Measurements from ENCODE around the gene TCF25.

TCF25 gene

DNA sequence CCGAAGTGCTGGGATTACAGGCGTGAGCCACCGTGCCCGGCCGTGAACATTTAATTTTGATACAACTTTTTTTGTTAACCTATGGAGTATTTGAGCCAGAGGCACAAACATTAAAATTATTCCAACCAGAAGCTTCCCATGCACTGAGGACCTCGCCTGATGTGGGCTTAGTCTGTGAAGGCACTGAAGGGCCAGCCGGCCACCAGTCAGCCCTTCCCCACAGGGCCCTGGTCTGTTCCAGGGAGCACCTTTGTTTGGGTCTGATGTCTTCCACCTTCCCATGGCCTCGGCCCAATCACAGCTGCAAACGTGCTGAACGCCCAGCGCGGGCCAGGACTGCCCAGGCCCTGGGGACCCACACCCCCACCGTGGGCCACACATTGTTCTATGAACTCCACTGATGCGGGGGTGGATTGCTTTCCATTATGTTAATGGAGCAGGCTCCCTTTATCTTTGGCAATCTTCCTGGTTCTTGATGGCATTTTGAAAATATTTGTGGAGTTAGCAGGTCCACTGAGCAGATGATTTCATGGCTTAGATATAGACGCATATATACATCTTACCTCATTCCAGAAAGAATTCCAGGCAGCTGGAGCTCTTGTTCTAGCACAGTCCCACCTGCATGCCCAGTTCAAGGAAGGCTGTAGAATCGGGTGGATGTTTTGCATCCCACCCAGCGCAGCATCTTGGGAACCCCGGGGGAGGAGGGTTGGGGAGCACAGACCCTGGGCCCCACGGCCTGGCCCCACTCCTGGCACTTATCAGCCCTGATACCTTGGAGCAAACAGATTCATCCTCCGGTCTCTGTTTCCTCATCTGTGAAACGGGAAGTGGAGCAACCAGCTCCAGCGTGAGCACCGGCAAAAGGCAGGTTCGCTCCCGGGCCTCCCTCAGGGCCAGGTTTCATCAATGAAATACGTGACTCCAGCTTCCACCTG lies 30.7 kb upstream of the TCF25 start:
- TF ChIP-seq, protein P1, sequence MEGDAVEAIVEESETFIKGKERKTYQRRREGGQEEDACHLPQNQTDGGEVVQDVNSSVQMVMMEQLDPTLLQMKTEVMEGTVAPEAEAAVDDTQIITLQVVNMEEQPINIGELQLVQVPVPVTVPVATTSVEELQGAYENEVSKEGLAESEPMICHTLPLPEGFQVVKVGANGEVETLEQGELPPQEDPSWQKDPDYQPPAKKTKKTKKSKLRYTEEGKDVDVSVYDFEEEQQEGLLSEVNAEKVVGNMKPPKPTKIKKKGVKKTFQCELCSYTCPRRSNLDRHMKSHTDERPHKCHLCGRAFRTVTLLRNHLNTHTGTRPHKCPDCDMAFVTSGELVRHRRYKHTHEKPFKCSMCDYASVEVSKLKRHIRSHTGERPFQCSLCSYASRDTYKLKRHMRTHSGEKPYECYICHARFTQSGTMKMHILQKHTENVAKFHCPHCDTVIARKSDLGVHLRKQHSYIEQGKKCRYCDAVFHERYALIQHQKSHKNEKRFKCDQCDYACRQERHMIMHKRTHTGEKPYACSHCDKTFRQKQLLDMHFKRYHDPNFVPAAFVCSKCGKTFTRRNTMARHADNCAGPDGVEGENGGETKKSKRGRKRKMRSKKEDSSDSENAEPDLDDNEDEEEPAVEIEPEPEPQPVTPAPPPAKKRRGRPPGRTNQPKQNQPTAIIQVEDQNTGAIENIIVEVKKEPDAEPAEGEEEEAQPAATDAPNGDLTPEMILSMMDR (conservative IDR thresholded peaks at IDR 0.05; ENCODE audit: low read depth, low read length), result no peak
- H3K4me3 ChIP-seq (ENCODE audit: low read depth, low read length), result no peak overlapping the region
- DNase-seq (ENCODE audit: low read depth), result peak; percentile 70

DNA sequence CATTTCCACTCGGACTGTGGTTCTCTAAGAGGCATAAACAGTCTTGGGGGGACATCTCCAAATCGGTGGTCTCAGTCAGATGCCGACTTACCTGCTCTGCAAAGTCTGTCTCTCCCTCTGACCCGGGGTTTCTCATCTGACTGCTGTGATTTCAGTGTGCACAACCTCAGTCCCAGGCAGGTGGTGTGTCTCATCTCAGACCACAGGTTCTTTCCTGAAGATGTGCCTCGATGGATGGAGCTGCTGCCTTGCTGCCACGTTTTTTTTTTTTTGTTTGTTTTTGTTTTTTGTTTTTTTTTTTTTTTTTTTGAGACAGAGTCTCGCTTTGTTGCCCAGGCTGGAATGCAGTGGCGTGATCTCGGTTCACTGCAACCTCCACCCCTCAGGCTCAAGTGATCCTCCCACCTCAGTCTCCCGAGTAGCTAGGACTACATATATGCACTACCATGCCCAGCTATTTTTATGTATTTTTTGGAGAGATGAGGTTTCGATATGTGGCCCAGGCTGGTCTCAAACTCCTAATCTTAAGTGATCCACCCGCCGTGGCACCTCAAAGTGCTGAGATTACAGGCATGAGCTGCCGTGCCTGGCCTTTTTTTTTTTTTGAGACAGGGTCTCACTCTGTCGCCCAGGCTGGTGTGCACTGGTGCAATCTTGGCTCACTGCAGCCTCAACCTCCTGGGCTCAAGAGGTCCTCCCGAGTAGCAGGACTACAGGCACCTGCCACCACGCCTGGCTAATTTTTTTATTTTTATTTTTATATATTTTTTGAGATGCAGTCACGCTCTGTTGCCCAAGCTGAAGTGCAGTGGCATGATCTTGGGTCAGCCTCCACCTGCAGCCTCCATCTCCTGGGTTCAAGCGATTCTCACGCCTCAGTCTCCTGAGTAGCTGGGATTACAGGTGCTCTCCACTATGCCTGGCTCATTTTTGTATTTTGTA lies 29.7 kb upstream of the TCF25 start:
- DNase-seq (ENCODE audit: low read depth), result no peak
- no peak overlapping the region for H3K4me3 ChIP-seq (ENCODE audit: low read depth, low read length)
- TF ChIP-seq, protein P1 (conservative IDR thresholded peaks at IDR 0.05; ENCODE audit: low read depth, low read length), result no peak

DNA sequence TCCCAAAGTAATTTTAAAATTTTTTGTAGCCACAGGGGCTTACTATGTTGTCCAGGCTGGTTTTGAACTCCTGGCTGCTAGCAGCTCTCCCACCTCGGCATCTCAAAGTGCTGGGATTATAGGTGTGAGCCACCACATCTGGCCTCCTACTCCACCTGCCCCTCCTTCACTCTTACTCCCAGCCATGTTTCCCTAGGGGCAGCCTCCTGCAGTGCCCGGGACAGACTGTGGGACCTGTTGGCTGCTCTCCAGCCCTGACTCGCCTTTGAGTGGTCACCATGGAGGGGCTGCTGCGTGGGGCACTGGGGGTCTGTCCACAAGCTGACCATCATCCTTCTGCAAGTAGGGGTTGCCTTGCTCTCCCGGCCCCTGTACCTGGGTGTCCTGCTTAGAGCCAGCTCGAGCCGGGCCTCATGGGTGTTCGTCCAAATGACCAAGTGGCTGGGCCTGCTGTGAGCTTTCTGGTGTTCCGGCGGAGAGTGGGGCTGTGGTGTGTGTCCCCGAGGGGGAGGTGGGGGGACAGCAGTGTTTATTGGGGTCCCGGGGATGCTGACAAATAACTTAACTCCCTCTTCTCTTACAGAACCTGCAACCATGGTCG lies 28.6 kb upstream of the TCF25 start:
- H3K4me3 ChIP-seq (ENCODE audit: low read depth, low read length), result no peak overlapping the region
- TF ChIP-seq, protein P1 (conservative IDR thresholded peaks at IDR 0.05; ENCODE audit: low read depth, low read length), result no peak
- no peak for DNase-seq (ENCODE audit: low read depth)

DNA sequence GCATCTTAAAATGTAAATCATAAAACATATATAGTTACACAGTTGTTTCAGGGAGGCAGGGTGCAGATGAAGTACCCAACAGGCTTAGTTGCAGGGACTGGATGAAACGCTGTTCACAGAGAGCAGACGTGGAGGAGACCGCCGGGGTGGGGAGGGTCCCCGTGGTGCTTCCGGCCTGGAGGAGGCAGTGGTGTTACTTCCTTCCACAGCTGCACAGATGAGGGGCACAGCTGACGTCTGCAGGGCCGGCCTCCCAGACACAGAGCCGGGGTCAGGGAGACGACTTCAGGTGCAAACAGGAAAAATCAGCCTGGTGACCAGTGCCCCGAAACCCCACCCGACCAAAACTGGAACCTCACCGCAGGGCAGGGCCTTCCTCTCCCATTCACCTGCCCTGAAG lies 28.0 kb upstream of the TCF25 start:
- DNase-seq (ENCODE audit: low read depth), result no peak
- TF ChIP-seq, protein P1 (conservative IDR thresholded peaks at IDR 0.05; ENCODE audit: low read depth, low read length), result no peak
- H3K4me3 ChIP-seq (ENCODE audit: low read depth, low read length), result no peak overlapping the region

DNA sequence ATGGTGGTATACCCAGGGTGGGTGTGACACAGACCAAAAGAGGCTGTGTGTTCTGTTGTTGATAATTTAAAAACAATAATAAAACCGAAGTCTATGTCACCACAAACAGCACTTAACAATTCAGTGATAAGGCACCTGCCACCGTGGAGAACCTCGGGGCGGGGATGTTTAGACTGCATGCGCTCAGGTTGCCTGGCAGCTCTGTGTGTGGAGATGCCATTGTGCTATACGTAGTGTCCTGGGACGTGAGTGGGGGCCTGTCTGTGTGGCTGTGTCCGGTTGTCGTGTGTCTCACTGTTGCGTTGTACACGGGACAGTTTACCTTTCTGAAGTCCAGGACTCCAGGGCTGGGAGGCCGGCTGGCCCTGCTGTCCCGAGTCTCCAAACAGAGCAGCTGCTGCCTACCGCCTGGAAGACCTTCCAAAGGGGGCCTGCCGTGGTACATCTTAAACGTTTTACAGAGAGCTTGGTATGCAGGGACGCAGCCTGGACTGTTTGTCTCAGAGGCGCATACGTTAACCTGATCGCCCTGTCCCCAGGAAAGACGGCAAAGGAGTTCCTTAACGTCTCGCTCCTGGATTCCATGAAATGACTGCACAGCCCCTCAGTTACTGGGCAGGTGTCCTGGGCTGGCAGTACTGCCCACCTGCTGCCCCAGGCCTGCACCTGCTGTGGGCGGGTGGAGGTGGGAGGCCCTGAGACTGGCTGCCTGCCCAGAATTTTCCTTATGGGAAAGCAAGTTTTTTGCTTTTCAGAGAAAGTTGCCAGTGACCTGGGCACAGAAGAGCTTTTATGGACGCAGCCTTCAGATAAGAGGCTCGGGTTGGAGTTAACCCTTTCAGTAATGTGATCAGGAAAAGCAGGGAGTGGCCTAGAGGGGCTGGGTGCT lies 26.1 kb upstream of the TCF25 start:
- TF ChIP-seq, protein P1 (conservative IDR thresholded peaks at IDR 0.05; ENCODE audit: low read depth, low read length), result no peak
- H3K4me3 ChIP-seq (ENCODE audit: low read depth, low read length), result no peak overlapping the region
- no peak for DNase-seq (ENCODE audit: low read depth)

DNA sequence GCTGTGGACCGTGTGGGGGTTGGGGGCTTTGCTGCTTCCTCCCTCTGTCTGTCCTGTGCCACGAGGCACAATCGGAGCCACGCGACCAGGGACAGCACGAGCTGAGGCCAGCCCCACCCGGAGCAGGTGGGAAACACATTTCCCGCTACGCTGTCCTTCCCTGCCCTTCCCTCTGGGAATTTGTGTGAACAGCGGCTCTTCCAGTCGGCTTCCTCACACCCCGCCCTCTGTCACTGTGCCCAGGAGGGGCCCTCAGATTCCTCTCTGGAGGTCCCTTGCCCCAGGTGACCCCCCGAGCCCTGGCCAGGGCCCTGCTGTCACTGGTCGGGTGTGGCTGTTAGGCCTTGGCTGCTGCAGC lies 25.5 kb upstream of the TCF25 start:
- DNase-seq (ENCODE audit: low read depth), result no peak
- no peak overlapping the region for H3K4me3 ChIP-seq (ENCODE audit: low read depth, low read length)
- TF ChIP-seq, protein P1 (conservative IDR thresholded peaks at IDR 0.05; ENCODE audit: low read depth, low read length), result no peak
